KOPT-K1 (cell line): Measurements from ENCODE around the gene BACH2.

Experiments
- H3K27ac ChIP-seq: fragments of 200-600 bp; sonication (generic); 2 replicates; pipeline ENCODE4 v1.5.1; 2016; ENCODE audit warnings: antibody characterized with exemption, mild to moderate bottlenecking, low read depth, low read length; ENCODE audit not compliant: poor library complexity, severe bottlenecking
- H3K36me3 ChIP-seq: fragments of 200-600 bp; sonication (generic); 2 replicates; pipeline ENCODE4 v1.5.1; 2017; ENCODE audit warnings: antibody characterized with exemption, mild to moderate bottlenecking, low read length, moderate library complexity; ENCODE audit not compliant: insufficient read depth
- H3K9me3 ChIP-seq: fragments of 200-600 bp; sonication (generic); 2 replicates; pipeline ENCODE4 v1.5.1; 2017; ENCODE audit warnings: antibody characterized with exemption, low read length, mild to moderate bottlenecking; ENCODE audit not compliant: insufficient read depth, poor library complexity, severe bottlenecking

Gene BACH2

GRCh38 chr6:90273863-90274262, 22.8 kb downstream of the BACH2 start:
- Histone ChIP-seq H3K9me3 (peaks cover 19% of the 10 kb centered on the region), H3K36me3 (no peaks in the 10 kb centered on the region), H3K27ac (peak overlapping the region; percentile 82)

GRCh38 chr6:90272895-90273294, 23.7 kb downstream of the BACH2 start:
- Histone ChIP-seq H3K36me3 (no peaks in the 10 kb centered on the region), H3K9me3 (peaks cover 19% of the 10 kb centered on the region), H3K27ac (peak overlapping the region; percentile 82)

GRCh38 chr6:90271831-90272230, 24.8 kb downstream of the BACH2 start:
- Histone ChIP-seq H3K27ac (peak overlapping the region; percentile 82), H3K36me3 (no peaks in the 10 kb centered on the region), H3K9me3 (peaks cover 19% of the 10 kb centered on the region)

GRCh38 chr6:90269334-90269733, 27.3 kb downstream of the BACH2 start:
- Histone ChIP-seq H3K9me3 (peaks cover 19% of the 10 kb centered on the region), H3K27ac (peak overlapping the region; percentile 48), H3K36me3 (no peaks in the 10 kb centered on the region)

- peak overlapping the region; percentile 34 for H3K27ac ChIP-seq
- H3K9me3 ChIP-seq, result peaks cover 19% of the 10 kb centered on the region
- H3K36me3 ChIP-seq, result no peaks in the 10 kb centered on the region
Observed at GRCh38 chr6:90268178-90268577, 28.5 kb downstream of the BACH2 start.

GRCh38 chr6:90266905-90267621, 29.6 kb downstream of the BACH2 start:
- Histone ChIP-seq H3K9me3 (peaks cover 19% of the 10 kb centered on the region), H3K27ac (peak overlapping the region; percentile 39), H3K36me3 (no peaks in the 10 kb centered on the region)

GRCh38 chr6:90264561-90264960, 32.1 kb downstream of the BACH2 start:
- Histone ChIP-seq H3K27ac (no peak overlapping the region), H3K36me3 (no peaks in the 10 kb centered on the region), H3K9me3 (no peaks in the 10 kb centered on the region)

- Histone ChIP-seq H3K9me3 (no peaks in the 10 kb centered on the region), H3K36me3 (no peaks in the 10 kb centered on the region), H3K27ac (peak overlapping the region; percentile 6)
Observed at GRCh38 chr6:90263633-90264032, 33.0 kb downstream of the BACH2 start.

GRCh38 chr6:90261801-90262200, 34.8 kb downstream of the BACH2 start:
- no peaks in the 10 kb centered on the region for H3K36me3 ChIP-seq
- no peaks in the 10 kb centered on the region for H3K9me3 ChIP-seq

GRCh38 chr6:90257486-90257738, 39.2 kb downstream of the BACH2 start:
- Histone ChIP-seq H3K9me3 (peaks cover 8% of the 10 kb centered on the region), H3K27ac (no peak overlapping the region), H3K36me3 (no peaks in the 10 kb centered on the region)

More at GRCh38 chr6:90261801-90262200, 34.8 kb downstream of the BACH2 start:
- no peak overlapping the region for H3K27ac ChIP-seq

GRCh38 chr6:90256698-90257485, 39.8 kb downstream of the BACH2 start:
- Histone ChIP-seq H3K9me3 (peaks cover 8% of the 10 kb centered on the region), H3K36me3 (no peaks in the 10 kb centered on the region), H3K27ac (no peak overlapping the region)

- Histone ChIP-seq H3K36me3 (no peaks in the 10 kb centered on the region), H3K27ac (no peak overlapping the region), H3K9me3 (peaks cover 8% of the 10 kb centered on the region)
Observed at GRCh38 chr6:90253631-90254030, 43.0 kb downstream of the BACH2 start.

- no peak overlapping the region for H3K27ac ChIP-seq
Observed at GRCh38 chr6:90251295-90251992, 45.2 kb downstream of the BACH2 start.

GRCh38 chr6:90250405-90250804, 46.2 kb downstream of the BACH2 start:
- no peaks in the 10 kb centered on the region for H3K36me3 ChIP-seq
- H3K9me3 ChIP-seq, result no peaks in the 10 kb centered on the region
- H3K27ac ChIP-seq, result no peak overlapping the region

More at GRCh38 chr6:90251295-90251992, 45.2 kb downstream of the BACH2 start:
- no peaks in the 10 kb centered on the region for H3K36me3 ChIP-seq
- peaks cover 8% of the 10 kb centered on the region for H3K9me3 ChIP-seq

- H3K27ac ChIP-seq, result no peak overlapping the region
- H3K36me3 ChIP-seq, result no peaks in the 10 kb centered on the region
- H3K9me3 ChIP-seq, result no peaks in the 10 kb centered on the region
Observed at GRCh38 chr6:90249458-90249857, 47.2 kb downstream of the BACH2 start.
